DMS53 treated with DMSO at 0.1 percent for 48 hours (cell line): ENCODE results near the gene RAD18.

Experiments used
- DNase-seq: peaks from one replicate; lab custom pipeline; 2025; ENCODE audit not compliant: unreplicated experiment; lab: John Stamatoyannopoulos, UW

RAD18 gene

GRCh38 chr3:8838765-8839423 is 124.4 kb downstream of the RAD18 start:
- no peak for DNase-seq

GRCh38 chr3:8838234-8838633 is 125.0 kb downstream of the RAD18 start:
- no peak for DNase-seq

- DNase-seq, result no peak
These were observed 126.1 kb downstream of the RAD18 start for GRCh38 chr3:8837162-8837561.

- no peak for DNase-seq
These were observed 127.2 kb downstream of the RAD18 start for GRCh38 chr3:8836096-8836495.

- DNase-seq, result no peak
These were observed 127.9 kb downstream of the RAD18 start for GRCh38 chr3:8835385-8835784.

- no peak for DNase-seq
These were observed 128.3 kb downstream of the RAD18 start for GRCh38 chr3:8834974-8835373.

- DNase-seq, result no peak
These were observed 135.6 kb downstream of the RAD18 start for GRCh38 chr3:8827641-8828040.
